Right lobe of liver (tissue), 6 donors: Measurements from ENCODE around the gene TRIP10. TPM values are rescaled to one million over a fixed set of nuclear protein-coding genes. Genes with fewer than 3 reads are reported as not detected.
A peak's percentile ranks its signal among the peaks of the same experiment; 100 is the strongest.

ENCODE experiments used
- ATAC-seq, 4 donors: fragments of 200-7000 bp; cut with Tn5 transposase; one replicate each; pipeline ENCODE4 v1.9.1; 2020; ENCODE audit warnings: mild to moderate bottlenecking in 4 of 4, moderate library complexity in 4 of 4
- DNase-seq, 3 donors: peaks; one replicate each; pipeline ENCODE4 v3.0.0-alpha.2; 2020
- H3K27ac ChIP-seq, 3 donors: fragments of 200-600 bp; one replicate each; pipeline ENCODE4 v1.8.0; 2022
- H3K27me3 ChIP-seq, 2 donors: fragments of 200-600 bp; one replicate each; pipeline ENCODE4 v1.8.0; 2022
- H3K36me3 ChIP-seq, 4 donors: fragments of 200-600 bp; sonication (generic) in 1 of 4; one replicate each; pipeline versions ENCODE4 v1.5.1 to v1.8.0; 2017 to 2022; ENCODE audit warnings: control low read depth in 1 of 4
- H3K4me1 ChIP-seq, 4 donors: fragments of 200-600 bp; sonication (generic) in 1 of 4; one replicate each; pipeline versions ENCODE4 v1.5.1 to v1.8.0; 2017 to 2022; ENCODE audit warnings: control low read depth in 1 of 4
- H3K4me3 ChIP-seq, 3 donors: fragments of 200-600 bp; one replicate each; pipeline ENCODE4 v1.8.0; 2022
- H3K9me3 ChIP-seq, 4 donors: fragments of 200-600 bp; sonication (generic) in 1 of 4; one replicate each; pipeline versions ENCODE4 v1.5.1 to v1.8.0; 2017 to 2022; ENCODE audit warnings: control low read depth in 1 of 4
- POLR2A ChIP-seq: fragments of 450-650 bp; IDR thresholded peaks from one replicate; pipeline ENCODE4 v1.6.1; 2017; ENCODE audit warnings: antibody characterized with exemption, mild to moderate bottlenecking
- WGBS: methylation state at CpG from one replicate; pipeline ENCODE4 v1.1.6; 2018; ENCODE audit warnings: low coverage, low lambda C conversion rate; ENCODE audit not compliant: insufficient coverage; ENCODE audit errors: missing lambda C conversion rate; 5-methylcytosine and 5-hydroxymethylcytosine counted together
- intact Hi-C, 2 donors: fragments of 100-400 bp; cut with DNase I; formaldehyde crosslinking; loops; one replicate each; pipeline versions ENCODE4 v1.11.2 to v1.14.1; 2022
- total RNA-seq, 6 experiments: library from RNA; depleted of rRNA in 2 of 6; stranded (reverse); fragments of >200 nt in 2 of 6; fragmentation: NEBNext Ultra II Directional in 3 of 6; extraction: Animal tissue kit (Norgen Biotek cat#: 25700) in 3 of 6; gene quantifications; one replicate each; pipeline versions ENCODE4 v1.1.0 to v1.2.4, GENCODE V29; 2016 to 2023
- TF ChIP-seq, protein P1 (sequence below), 4 donors: fragments of 200-600 bp in 3 of 4; fragments of 450-650 bp in 1 of 4; IDR thresholded peaks; one replicate each; pipeline versions ENCODE4 v1.5.1 to v1.8.0; 2016 to 2022; ENCODE audit warnings: antibody characterized with exemption in 4 of 4, mild to moderate bottlenecking in 2 of 4
- donor health status: DM: no; HTN: yes; CAD: no.
- donor health status: DM: no; HTN: no; CAD: no.
- donor health status: DM: no; HTN: no; CAD: no.
- donor health status: DM: no; HTN: yes; CAD: no.
- donor health status: DM: no; HTN: yes; CAD: no.

Gene TRIP10
- total RNA-seq, 6 experiments from 2014 or later: 7.5 to 14.9 (median 9.3) TPM

DNA sequence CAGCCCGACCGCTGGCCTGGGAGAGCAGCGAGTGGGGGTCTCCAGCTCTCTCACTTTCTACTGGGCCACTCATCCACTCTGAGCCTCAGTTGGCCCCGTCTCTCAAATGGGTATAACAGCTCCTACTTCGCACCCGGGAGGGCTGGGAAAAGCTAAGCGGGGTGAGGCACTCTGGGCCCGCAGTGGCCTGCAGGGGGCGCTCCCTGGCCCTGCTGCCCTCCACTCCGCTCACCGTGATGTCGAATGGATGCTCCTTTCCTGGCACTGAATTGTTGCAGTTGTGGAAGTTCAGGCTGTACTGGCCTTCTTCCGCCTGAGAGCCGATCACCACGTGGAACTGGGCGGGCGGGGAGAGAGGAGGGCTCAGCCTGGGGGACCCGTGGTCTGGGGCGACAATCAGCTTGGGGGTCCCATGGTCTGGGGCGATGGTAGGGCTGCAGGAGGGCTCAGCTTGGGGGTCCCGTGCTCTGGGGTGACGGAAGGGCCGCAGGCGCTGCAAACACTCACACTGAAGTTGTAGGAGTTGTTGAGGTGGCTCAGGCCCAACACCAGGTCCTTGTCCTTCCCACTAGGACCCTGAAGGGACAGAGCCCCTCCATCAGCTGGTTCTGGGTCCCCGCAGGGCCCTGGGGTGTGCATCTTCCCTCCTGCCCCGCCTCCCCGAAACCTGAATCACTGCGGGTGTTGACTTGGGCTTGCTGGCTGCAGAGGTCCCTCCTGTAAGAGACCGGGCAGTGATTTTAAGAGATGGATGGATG, 6.0 kb upstream of the TRIP10 start:
- ATAC-seq (no peak), DNase-seq (peak in 1 of 3 donors; percentile 55)
- H3K27ac ChIP-seq: no peak overlapping the region
- TF ChIP-seq POLR2A: no peak
- TF ChIP-seq, protein P1, sequence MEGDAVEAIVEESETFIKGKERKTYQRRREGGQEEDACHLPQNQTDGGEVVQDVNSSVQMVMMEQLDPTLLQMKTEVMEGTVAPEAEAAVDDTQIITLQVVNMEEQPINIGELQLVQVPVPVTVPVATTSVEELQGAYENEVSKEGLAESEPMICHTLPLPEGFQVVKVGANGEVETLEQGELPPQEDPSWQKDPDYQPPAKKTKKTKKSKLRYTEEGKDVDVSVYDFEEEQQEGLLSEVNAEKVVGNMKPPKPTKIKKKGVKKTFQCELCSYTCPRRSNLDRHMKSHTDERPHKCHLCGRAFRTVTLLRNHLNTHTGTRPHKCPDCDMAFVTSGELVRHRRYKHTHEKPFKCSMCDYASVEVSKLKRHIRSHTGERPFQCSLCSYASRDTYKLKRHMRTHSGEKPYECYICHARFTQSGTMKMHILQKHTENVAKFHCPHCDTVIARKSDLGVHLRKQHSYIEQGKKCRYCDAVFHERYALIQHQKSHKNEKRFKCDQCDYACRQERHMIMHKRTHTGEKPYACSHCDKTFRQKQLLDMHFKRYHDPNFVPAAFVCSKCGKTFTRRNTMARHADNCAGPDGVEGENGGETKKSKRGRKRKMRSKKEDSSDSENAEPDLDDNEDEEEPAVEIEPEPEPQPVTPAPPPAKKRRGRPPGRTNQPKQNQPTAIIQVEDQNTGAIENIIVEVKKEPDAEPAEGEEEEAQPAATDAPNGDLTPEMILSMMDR (IDR thresholded peaks at IDR 0.05): peak in 2 of 4 donors; percentile 20 to 31
- WGBS: 57% methylated on average over 10 of the region's 29 CpGs
- H3K9me3 ChIP-seq: no peaks in the 10 kb centered on the region
- H3K27me3 ChIP-seq: no peaks in the 10 kb centered on the region
- peaks cover 4 to 29% (median 15%) of the 10 kb centered on the region in 4 donors for H3K4me1 ChIP-seq
- H3K36me3 ChIP-seq: peaks cover 0 to 6% (median 0%) of the 10 kb centered on the region in 4 donors
- no peak overlapping the region for H3K4me3 ChIP-seq
- intact Hi-C loops: loop anchor here in 1 of 2 donors (10.0 kb wide), 1 partner anchor 131 kb away; no protein-coding TSS in a partner anchor

- H3K4me3 ChIP-seq: no peak overlapping the region
- no peaks in the 10 kb centered on the region for H3K9me3 ChIP-seq
- no peak for ATAC-seq
- H3K27me3 ChIP-seq: no peaks in the 10 kb centered on the region
- H3K27ac ChIP-seq: peak overlapping the region in 1 of 3 donors; percentile 3
- intact Hi-C loops: loop anchor here in 1 of 2 donors (10.0 kb wide), 1 partner anchor 131 kb away; no protein-coding TSS in a partner anchor
- H3K4me1 ChIP-seq: peaks cover 4 to 29% (median 16%) of the 10 kb centered on the region in 4 donors
- H3K36me3 ChIP-seq: peaks cover 0 to 6% (median 0%) of the 10 kb centered on the region in 4 donors
- WGBS: no CpG with 5 or more reads among the region's 20 CpGs
- peak in 1 of 3 donors; percentile 50 for DNase-seq
- no peak for TF ChIP-seq POLR2A
- TF ChIP-seq, protein P1 (IDR thresholded peaks at IDR 0.05): no peak
Measured at GRCh38 chr19:6734096-6734696, 5.3 kb upstream of the TRIP10 start.

DNA sequence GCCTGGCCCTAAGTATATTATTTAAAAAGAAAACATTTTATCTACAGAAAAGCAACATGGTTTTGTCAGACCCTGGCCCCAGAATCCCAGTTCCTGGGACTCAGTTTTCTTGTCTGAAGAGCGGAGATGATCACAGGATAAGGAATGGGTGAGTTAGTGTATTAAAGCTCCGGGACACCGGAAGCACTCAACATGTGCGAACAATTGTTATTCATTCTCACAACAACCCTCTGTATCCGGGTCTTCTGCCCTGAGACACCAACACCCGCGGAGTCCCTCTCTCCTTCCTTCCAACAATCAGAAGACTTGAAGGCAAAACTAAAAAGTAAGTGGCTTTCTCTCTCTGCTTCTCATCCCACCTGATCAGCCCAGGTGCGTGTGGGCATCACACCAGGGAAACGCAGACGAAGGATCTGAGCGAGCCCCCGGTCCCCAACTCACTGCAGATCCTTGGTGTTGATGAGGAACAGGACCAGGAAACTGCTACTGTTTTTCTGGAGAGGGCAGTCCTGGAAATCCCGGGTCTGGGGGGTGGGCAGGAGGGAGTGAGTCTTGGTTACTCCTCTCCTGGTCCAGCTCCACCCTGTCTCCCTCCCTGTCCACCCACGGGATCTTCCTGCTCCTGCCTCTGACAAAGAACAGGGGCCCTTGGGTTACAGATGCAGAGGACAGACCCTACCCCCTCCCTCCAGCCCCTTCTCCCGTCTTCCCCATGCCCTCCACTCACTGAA, 4.1 kb upstream of the TRIP10 start:
- Histone ChIP-seq H3K36me3 (peaks cover 0 to 6% (median 0%) of the 10 kb centered on the region in 4 donors), H3K27ac (peak overlapping the region in 1 of 3 donors; percentile 95), H3K4me1 (peaks cover 4 to 34% (median 16%) of the 10 kb centered on the region in 4 donors), H3K9me3 (no peaks in the 10 kb centered on the region), H3K4me3 (no peak overlapping the region), H3K27me3 (no peaks in the 10 kb centered on the region)
- TF ChIP-seq, protein P1 (IDR thresholded peaks at IDR 0.05): no peak
- no peak for TF ChIP-seq POLR2A
- no peak for DNase-seq
- WGBS: 69% methylated on average over 9 of the region's 15 CpGs
- ATAC-seq: no peak
- intact Hi-C loops: loop anchor here in 1 of 2 donors (10.0 kb wide), 1 partner anchor 129 kb away; no protein-coding TSS in a partner anchor

GRCh38 chr19:6736169-6736916, 3.1 kb upstream of the TRIP10 start:
- peak; percentile 25 for TF ChIP-seq POLR2A
- TF ChIP-seq, protein P1 (IDR thresholded peaks at IDR 0.05): peak; percentile 54 to 69 (median 62)
- Histone ChIP-seq H3K36me3 (peaks cover 0 to 6% (median 0%) of the 10 kb centered on the region in 4 donors), H3K27ac (peak overlapping the region; percentile 84 to 97 (median 95)), H3K4me1 (peaks cover 4 to 35% (median 16%) of the 10 kb centered on the region in 4 donors), H3K9me3 (no peaks in the 10 kb centered on the region), H3K4me3 (peak overlapping the region; percentile 82 to 96 (median 94)), H3K27me3 (no peaks in the 10 kb centered on the region)
- ATAC-seq (peak; percentile 10 to 33 (median 22)), DNase-seq (peak; percentile 82 to 87 (median 84))
- WGBS: 16% methylated on average over 15 of the region's 25 CpGs
- intact Hi-C loops: loop anchor here in 1 of 2 donors (10.0 kb wide), 1 partner anchor 128 kb away; no protein-coding TSS in a partner anchor
